Smooth muscle cell (in vitro differentiated cells): ENCODE measurements around the gene AFF3. TPM values are rescaled to one million over a fixed set of nuclear protein-coding genes. Genes with fewer than 3 reads are reported as not detected.

Experiments used
- DNase-seq: peaks from one replicate; lab custom pipeline; 2025; ENCODE audit not compliant: unreplicated experiment; lab: John Stamatoyannopoulos, UW
- H2AFZ ChIP-seq: fragments of 200-600 bp; sonication (generic); 2 replicates; pipeline ENCODE4 v1.6.0; 2016; ENCODE audit warnings: antibody characterized with exemption, low read depth, mild to moderate bottlenecking
- H3F3A ChIP-seq: fragments of 200-600 bp; sonication (generic); 2 replicates; pipeline ENCODE4 v1.6.0; 2017; ENCODE audit warnings: antibody characterized with exemption, low read depth
- H3K27ac ChIP-seq: fragments of 200-600 bp; sonication (generic); 2 replicates; pipeline ENCODE4 v1.5.1; 2016; ENCODE audit warnings: low read depth, mild to moderate bottlenecking
- H3K27me3 ChIP-seq: fragments of 200-600 bp; sonication (generic); 2 replicates; pipeline ENCODE4 v1.6.1; 2016; ENCODE audit warnings: low read depth, mild to moderate bottlenecking
- H3K36me3 ChIP-seq: fragments of 200-600 bp; sonication (generic); 2 replicates; pipeline ENCODE4 v1.5.1; 2016; ENCODE audit warnings: low read depth
- H3K4me1 ChIP-seq: fragments of 200-600 bp; sonication (generic); 2 replicates; pipeline ENCODE4 v1.5.1; 2016; ENCODE audit warnings: low read depth
- H3K4me2 ChIP-seq: fragments of 200-600 bp; sonication (generic); 2 replicates; pipeline ENCODE4 v1.6.0; 2016; ENCODE audit warnings: mild to moderate bottlenecking
- H3K4me3 ChIP-seq: fragments of 200-600 bp; sonication (generic); 2 replicates; pipeline ENCODE4 v1.5.1; 2016; ENCODE audit warnings: mild to moderate bottlenecking
- H3K79me2 ChIP-seq: fragments of 200-600 bp; sonication (generic); 2 replicates; pipeline ENCODE4 v1.6.0; 2016; ENCODE audit warnings: low read depth, mild to moderate bottlenecking
- H3K9ac ChIP-seq: fragments of 200-600 bp; sonication (generic); 2 replicates; pipeline ENCODE4 v1.6.0; 2016; ENCODE audit warnings: low read depth
- H3K9me3 ChIP-seq: fragments of 200-600 bp; sonication (generic); replicated peaks from 2 replicates; pipeline ENCODE4 v1.5.1; 2016; ENCODE audit warnings: low read depth
- H4K20me1 ChIP-seq: fragments of 200-600 bp; sonication (generic); 2 replicates; pipeline ENCODE4 v1.6.0; 2016; ENCODE audit warnings: low read depth
- WGBS: methylation state at CpG from one replicate; pipeline ENCODE4 v1.1.7; 2016; ENCODE audit warnings: low lambda C conversion rate; 5-methylcytosine and 5-hydroxymethylcytosine counted together
- polyA plus RNA-seq: library from polyadenylated mRNA; unstranded; fragments of >200 nt; fragmentation: Nextera tagmentation; extraction: Ambion mirVana; gene quantifications from 2 replicates; pipeline ENCODE4 v1.2.1, GENCODE V29; 2016
- total RNA-seq: library from RNA; depleted of rRNA; stranded (reverse); fragments of >200 nt; gene quantifications from 2 replicates; pipeline ENCODE4 v1.2.3, GENCODE V29; 2014
- TF ChIP-seq, protein P1 (sequence below): fragments of 200-600 bp; sonication (generic); IDR thresholded peaks from 2 replicates; pipeline ENCODE4 v1.5.1; 2017; ENCODE audit warnings: borderline replicate concordance, mild to moderate bottlenecking, antibody characterized with exemption; ENCODE audit not compliant: insufficient read depth, poor library complexity, severe bottlenecking

Gene AFF3
- total and polyA plus RNA-seq, 2 experiments from 2014 or later = 0.27 to 0.39 TPM

DNA sequence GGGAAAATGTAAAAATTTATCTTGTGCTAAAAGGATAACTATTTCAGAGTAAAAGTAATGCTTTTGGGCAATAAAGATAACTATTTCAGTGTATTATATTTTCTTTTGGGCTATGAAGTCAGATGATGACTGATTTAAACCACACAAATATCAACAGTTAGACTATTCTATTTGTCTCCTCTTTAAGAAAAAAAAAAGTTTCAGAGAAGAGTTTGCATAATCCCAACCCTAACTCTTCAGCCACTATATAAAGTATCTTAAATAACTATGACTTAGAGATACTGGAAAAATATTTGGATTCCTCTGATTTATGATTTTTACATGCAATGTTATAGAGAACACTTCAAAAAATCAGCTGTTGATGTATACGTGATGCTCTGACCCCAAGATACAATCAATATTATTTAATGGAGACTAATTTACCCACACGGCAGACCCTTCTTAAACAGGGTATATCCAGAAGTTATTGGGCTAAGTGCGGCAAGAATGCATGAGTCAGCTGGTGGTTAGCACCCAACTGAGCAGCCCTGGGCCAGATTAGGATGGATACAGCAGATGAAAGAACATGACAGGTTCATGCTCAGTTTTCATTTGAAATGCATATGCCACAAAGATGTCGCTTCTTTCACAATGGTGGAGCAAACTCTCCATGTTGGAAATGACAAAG lies 279.0 kb downstream of the AFF3 start:
- WGBS = 68% methylated on average over 4 of the region's 4 CpGs
- DNase-seq = no peak
- TF ChIP-seq, protein P1, sequence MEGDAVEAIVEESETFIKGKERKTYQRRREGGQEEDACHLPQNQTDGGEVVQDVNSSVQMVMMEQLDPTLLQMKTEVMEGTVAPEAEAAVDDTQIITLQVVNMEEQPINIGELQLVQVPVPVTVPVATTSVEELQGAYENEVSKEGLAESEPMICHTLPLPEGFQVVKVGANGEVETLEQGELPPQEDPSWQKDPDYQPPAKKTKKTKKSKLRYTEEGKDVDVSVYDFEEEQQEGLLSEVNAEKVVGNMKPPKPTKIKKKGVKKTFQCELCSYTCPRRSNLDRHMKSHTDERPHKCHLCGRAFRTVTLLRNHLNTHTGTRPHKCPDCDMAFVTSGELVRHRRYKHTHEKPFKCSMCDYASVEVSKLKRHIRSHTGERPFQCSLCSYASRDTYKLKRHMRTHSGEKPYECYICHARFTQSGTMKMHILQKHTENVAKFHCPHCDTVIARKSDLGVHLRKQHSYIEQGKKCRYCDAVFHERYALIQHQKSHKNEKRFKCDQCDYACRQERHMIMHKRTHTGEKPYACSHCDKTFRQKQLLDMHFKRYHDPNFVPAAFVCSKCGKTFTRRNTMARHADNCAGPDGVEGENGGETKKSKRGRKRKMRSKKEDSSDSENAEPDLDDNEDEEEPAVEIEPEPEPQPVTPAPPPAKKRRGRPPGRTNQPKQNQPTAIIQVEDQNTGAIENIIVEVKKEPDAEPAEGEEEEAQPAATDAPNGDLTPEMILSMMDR = no peak
- Histone ChIP-seq H3K9me3 (no peaks in the 10 kb centered on the region), H3K79me2 (no peaks in the 10 kb centered on the region), H3K4me3 (no peak overlapping the region), H3K27me3 (no peaks in the 10 kb centered on the region), H3K4me2 (no peak overlapping the region), H3F3A (peaks cover 3% of the 10 kb centered on the region), H3K36me3 (no peaks in the 10 kb centered on the region), H2AFZ (no peak overlapping the region), H3K9ac (no peak overlapping the region), H3K27ac (no peak overlapping the region), H3K4me1 (no peaks in the 10 kb centered on the region), H4K20me1 (no peaks in the 10 kb centered on the region)

DNA sequence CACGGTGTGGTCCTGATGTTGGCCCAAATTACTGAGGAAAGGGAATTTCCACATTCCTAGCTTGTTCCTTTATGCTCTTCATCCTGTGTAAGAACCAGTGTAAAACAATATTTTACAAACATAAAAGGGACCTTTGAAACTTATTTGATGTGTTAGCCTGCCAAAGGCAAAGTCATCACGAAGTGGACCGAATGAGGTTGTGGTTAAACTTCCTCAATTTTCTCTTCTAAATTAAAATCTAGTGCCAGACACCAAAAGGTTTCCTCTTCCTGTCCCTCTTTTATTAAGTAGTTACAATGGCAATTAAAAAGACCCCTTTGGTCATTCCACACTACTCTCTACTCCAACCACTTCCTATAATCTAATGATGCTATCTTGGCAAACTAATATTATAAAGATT lies 279.8 kb downstream of the AFF3 start:
- H3K9me3 ChIP-seq = no peaks in the 10 kb centered on the region
- no peaks in the 10 kb centered on the region for H3K4me1 ChIP-seq
- TF ChIP-seq, protein P1 = no peak
- no peaks in the 10 kb centered on the region for H3K79me2 ChIP-seq
- H3K9ac ChIP-seq = no peak overlapping the region
- DNase-seq = no peak
- H3K27ac ChIP-seq = no peak overlapping the region
- no peak overlapping the region for H3K4me3 ChIP-seq
- no peak overlapping the region for H2AFZ ChIP-seq
- H4K20me1 ChIP-seq = no peaks in the 10 kb centered on the region
- H3F3A ChIP-seq = peaks cover 3% of the 10 kb centered on the region
- WGBS = 94% methylated on average over 3 of the region's 3 CpGs
- no peak overlapping the region for H3K4me2 ChIP-seq
- no peaks in the 10 kb centered on the region for H3K27me3 ChIP-seq
- no peaks in the 10 kb centered on the region for H3K36me3 ChIP-seq

DNA sequence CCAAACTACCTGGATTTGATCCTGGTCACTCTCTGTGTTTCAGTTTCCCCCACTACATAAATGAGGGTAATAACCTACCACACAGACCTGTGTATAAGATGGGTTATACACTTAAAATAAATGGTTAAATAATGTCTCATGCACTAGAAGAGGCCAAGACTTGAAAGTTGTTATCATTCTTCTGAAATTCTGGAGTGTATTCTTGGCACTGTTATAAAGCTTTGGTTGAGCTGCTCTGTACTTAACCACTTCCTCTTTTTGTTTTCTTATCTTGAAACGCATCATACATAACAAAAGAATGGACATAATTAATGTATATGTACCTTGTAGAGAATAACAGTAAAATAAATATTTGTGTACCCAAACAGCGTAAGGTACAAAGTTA lies 281.0 kb downstream of the AFF3 start:
- WGBS = 85% methylated on average over 2 of the region's 2 CpGs
- Histone ChIP-seq H3K27ac (no peak overlapping the region), H3K9me3 (no peaks in the 10 kb centered on the region), H3K27me3 (no peaks in the 10 kb centered on the region), H2AFZ (no peak overlapping the region), H4K20me1 (no peaks in the 10 kb centered on the region), H3K36me3 (no peaks in the 10 kb centered on the region), H3F3A (no peaks in the 10 kb centered on the region), H3K4me2 (no peak overlapping the region), H3K9ac (no peak overlapping the region), H3K79me2 (no peaks in the 10 kb centered on the region), H3K4me1 (no peaks in the 10 kb centered on the region), H3K4me3 (no peak overlapping the region)
- TF ChIP-seq, protein P1 = no peak
- DNase-seq = no peak

- no peaks in the 10 kb centered on the region for H3K27me3 ChIP-seq
Observed at GRCh38 chr2:99860720-99861375, 281.5 kb downstream of the AFF3 start.

More at GRCh38 chr2:99860720-99861375, 281.5 kb downstream of the AFF3 start:
- Histone ChIP-seq H3K79me2 (no peaks in the 10 kb centered on the region), H3F3A (no peaks in the 10 kb centered on the region), H3K36me3 (no peaks in the 10 kb centered on the region), H2AFZ (no peak overlapping the region), H3K4me2 (no peak overlapping the region), H3K4me1 (no peaks in the 10 kb centered on the region), H3K9me3 (no peaks in the 10 kb centered on the region), H4K20me1 (no peaks in the 10 kb centered on the region), H3K9ac (no peak overlapping the region), H3K27ac (no peak overlapping the region), H3K4me3 (no peak overlapping the region)
- 87% methylated on average over 4 of the region's 4 CpGs for WGBS
- DNase-seq = no peak
- TF ChIP-seq, protein P1 = no peak
